NCI-H69 (cell line): Measurements from ENCODE around the gene PTPN13.
"Not testable (repeated sequence)": the region's sequence is repeated elsewhere in the genome, so short reads cannot be mapped to it uniquely, and the experiment has no call there.

ENCODE experiments used
- DNase-seq: peaks from one replicate; lab custom pipeline; 2025; lab: John Stamatoyannopoulos, UW

PTPN13 gene

DNA sequence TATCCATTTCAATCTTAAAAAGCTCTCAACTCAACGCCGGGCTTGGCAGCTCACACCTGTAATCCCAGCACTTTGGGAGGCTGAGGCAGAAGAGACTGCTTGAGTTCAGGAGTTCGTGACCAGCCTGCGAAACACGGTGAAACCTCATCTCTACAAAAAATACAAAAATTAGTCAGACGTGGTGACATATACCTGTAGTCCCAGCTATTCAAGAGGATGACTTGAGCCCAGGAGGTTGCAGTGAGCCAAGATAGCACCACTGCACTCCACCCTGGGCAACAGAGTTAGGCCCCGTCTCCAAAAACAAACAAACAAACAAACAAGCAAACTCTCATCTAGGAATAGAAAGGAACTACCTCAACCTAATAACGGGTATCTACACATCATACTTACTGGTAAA is 50.8 kb downstream of the PTPN13 start:
- DNase-seq, result no peak

DNA sequence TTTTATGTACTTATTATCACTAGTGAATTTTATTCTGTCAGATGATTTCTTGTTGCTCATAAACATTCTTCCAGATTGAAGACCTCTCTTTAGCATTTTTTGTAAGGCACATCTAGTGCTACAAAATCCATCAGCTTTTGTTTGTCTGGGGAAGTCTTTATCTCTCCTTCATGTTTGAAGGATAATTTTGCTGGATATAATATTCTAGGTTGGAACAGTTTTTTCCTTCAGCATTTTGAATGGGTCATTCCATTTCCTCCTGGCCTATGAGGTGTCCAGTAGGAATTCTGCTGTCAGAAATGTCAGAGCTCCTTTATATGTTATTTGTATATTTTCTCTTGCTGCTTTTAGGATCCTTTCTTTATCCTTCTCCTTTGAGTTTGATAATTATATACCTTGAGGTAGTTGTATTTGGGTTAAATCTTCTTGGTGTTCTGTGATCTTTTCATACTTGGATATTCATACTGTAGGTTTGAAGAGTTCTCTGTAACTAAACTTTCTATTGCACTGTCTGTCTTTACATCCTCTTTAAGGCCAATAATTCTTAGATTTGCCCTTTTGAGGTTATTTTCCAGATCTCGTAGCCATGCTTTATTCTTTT is 58.3 kb downstream of the PTPN13 start:
- DNase-seq, result no peak

DNA sequence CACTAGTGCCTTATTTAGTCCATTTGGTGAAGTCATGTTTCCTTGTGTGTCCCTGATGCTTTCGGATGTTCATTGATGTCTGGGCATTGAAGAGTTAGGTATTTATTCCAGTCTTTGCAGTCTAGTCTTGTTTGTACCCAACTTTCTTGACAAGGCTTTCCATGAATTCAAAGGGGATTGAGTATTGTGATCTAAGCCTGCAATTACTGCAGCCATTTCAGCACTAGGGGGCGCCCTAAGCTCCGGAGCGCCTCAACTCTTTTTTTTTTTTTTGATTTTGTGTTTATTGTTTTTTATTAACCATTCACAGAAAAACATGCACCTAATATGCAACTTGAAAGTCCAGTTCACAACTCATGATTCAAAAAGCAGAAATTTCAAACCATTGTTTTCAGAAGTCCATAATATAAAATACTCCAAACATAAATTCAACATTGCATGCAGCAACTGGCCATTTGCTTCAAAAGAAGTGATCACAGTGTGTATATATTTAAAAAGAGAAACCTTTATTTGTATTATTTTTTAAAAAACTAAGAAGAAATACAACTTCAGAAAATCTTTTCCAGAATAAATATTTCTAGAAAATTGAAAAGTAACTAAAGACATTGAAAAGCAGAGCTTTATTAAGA is 59.2 kb downstream of the PTPN13 start:
- no peak for DNase-seq

DNA sequence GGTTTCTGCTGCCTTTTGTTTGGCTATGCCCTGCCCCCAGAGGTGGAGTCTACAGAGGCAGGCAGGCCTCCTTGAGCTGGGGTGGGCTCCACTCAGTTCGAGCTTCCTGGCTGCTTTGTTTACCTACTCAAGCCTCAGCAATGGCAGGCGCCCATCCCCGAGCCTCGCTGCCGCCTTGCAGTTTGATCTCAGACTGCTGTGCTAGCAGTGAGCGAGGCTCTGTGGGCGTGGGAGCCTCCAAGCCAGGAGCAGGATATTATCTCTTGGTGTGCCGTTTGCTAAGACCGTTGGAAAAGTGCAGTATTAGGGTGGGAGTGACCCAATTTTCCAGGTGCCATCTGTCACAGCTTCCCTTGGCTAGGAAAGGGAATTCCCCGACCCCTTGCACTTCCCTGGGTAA is 62.7 kb downstream of the PTPN13 start:
- DNase-seq, result not testable (repeated sequence)

DNA sequence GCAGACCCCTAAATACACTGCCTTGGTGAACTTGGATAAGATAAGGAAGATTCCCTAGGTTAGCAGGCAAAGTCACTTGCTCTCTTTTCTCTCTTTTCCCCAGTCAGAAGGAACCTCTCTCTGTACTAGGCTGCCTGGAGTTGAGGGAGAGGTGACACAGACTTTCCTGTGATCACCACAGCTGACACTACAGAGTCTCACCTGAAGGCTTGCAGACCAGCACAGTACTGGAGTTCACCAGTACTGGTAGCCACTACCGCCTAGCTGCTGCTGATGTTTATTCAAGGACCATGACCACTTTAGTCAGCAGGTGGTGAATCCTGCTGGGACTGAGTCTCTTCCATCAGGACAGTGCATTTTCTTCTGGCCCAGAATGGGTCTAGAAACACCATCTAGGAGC is 63.3 kb downstream of the PTPN13 start:
- DNase-seq, result no peak

DNA sequence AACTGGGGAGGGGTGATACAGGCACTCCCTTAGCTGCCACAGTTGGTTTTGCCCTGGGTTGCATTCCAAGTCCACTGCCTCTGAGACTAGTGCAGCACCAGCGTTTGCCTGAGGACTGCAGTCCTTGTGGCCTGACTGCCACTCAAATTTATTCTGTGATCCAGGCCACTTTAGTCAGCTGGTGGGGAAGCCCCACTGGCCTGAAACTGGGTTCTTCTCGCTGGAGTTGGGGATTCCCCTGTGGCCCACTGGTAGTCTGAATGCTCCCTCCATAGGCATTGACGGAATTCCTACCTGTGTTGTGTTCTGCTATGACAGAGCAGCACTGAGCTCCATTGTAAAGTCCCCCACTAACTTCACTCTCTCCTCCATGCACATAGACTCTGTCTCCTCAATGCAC is 63.8 kb downstream of the PTPN13 start:
- no peak for DNase-seq

DNA sequence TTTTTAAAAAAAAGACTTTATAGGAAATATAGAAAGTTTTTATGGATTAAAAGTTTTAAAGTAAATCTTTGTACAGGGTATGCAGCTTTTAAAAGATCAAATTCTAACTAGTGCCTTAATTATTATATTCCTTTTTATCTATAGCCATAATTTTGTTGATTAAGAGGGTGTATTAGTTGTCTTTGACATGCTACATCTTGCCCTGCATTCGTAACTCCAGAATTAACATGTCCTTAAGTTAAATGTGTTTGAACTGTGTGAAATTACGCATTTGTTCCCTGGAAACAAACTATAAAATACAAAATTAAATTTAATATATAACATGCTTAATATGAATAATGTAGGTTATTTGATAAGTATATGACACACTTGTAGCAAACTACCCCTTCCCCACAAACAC is 66.3 kb downstream of the PTPN13 start:
- DNase-seq, result no peak

DNA sequence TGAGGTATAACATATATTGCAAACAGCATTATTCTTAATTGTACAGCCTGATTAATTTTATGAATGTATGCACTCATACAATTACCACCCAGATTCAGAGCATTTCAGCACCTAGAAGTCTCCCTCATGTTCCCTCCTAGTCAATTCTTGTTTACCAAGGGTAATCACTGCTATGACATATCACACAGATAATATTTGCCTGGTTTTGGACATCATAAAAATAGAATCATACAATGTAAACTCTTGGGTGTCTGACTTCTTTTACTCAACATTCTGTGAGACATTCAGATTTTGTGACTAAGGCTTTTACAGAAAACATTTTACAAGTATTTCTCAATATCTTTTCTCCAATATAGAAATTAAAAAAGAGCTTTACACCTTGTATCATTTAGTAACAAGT is 66.9 kb downstream of the PTPN13 start:
- DNase-seq, result peak; percentile 4

DNA sequence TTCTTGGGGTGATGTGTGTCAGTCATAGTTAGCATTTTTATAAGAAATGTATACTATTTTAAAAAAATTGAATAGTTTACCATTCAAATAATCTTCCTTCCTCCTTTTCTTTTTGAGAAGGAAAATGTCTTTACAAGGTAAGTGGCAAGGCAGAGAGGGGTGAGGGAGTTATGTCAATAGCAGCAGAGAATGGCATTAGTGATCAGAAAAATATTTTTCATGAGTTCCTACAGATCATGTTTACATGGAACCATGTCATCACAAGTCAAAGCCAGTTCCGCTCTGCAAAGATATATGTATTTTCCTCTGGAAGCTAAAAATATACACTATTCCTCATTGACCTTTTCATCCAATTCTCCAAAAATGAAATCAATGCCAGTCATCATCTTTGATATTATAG is 67.3 kb downstream of the PTPN13 start:
- no peak for DNase-seq

DNA sequence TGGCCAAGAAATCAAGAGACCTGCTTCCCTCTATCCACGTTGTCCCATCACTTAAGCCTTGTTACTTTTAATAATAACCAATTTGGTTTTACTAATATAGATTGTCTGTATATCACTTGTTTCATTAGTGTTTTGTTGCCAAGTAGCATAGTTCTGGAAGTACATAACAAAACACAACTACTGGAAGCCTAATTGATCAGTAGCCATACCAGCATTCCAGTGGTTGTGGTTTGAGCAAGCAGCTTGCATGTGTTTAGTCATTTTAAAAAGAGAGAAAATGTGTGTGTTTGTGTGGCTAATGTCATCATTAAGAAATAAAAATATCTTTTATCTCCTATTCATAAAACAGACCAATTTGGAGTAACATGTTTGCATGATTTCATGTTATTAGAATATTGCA is 70.8 kb downstream of the PTPN13 start:
- DNase-seq, result no peak

DNA sequence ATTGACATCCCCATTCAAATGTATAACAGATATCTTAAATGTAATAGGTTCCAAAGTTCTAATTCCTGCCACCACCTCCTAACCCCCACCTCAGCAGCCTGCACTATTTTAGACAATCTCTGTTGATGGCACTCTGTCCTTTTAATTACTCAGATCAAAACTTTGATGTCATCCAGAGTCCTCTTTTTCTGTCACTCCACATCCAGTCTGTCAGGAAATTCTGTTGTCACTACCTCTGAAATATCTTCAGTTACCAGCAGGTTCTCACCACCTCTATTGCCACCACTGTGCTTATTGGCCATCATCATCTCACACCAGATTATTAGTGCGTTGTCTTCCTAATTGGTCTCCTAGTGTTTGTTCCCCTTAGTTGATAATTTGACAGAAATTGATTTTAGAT is 76.2 kb downstream of the PTPN13 start:
- no peak for DNase-seq

DNA sequence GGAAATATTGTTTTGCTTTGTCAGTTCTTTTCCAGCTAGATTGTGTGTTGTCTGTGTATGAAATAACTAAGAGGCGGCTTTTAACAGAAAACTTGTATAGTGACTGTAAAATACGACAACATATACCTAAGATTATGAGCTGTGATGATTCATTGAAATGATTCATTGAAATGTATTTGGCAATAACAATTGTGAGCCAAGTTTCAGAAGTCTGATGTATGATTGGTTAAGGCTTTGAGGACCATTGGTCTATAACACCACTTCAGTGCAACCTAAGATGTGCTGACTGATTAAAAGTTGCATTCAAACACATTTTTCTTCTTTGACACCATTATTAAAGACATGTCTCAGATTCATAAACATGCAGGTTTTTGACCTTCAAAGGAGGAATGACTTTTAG is 76.6 kb downstream of the PTPN13 start:
- no peak for DNase-seq

DNA sequence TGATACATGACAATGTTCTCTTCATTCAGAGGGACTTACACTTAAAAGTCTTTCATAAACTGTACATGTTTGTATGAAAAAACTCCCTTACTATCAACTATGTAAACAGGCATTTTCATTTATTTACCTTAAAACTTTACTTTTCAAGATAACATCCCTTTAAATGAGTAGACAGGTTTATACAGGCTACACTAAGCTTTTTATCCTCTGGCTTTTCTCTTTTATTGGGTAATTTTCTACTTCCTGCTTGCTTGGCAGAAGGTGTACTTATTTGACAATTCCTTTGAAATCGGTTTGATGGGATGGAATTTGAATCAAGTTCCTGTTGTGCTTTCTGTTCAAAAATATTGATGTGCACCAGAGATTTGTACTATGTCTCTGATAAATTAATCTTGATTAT is 81.4 kb downstream of the PTPN13 start:
- DNase-seq, result no peak

DNA sequence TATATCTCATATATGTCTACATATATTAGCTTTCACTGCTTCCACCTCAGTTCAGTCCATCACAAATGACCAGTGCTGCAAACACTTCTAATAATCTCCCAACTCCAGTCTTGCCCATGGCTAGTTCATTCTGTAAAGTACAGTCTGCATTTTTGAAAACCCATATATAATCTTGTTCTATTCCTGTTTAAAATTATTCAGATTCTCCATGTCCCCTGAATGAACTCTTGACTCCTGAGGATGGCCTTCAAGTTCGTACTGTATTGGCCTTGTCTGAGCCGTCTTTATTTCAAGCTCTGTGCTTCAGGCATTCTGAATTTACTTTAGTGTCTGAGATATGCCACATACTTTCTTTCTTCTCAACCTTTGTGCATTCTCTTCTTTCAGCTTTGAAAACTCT is 84.7 kb downstream of the PTPN13 start:
- no peak for DNase-seq

DNA sequence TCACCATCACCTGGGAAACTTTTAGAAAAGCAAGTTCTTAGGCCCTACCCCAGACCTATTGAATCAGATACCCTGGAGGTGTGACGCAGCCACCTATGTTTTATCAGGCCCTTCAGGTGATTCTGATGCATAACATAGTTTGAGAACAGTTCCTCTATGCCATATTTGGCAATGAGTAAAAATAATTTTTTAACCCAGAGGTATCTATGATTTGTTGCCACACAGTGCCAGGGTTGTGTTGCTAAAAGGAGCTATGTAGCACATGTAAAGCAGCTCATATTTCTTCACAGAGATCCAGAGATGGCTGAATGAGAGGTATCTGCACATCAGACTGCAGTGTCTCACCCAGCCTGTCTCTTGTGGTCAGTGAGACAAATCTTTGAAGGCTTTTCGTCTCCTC is 85.3 kb downstream of the PTPN13 start:
- no peak for DNase-seq

DNA sequence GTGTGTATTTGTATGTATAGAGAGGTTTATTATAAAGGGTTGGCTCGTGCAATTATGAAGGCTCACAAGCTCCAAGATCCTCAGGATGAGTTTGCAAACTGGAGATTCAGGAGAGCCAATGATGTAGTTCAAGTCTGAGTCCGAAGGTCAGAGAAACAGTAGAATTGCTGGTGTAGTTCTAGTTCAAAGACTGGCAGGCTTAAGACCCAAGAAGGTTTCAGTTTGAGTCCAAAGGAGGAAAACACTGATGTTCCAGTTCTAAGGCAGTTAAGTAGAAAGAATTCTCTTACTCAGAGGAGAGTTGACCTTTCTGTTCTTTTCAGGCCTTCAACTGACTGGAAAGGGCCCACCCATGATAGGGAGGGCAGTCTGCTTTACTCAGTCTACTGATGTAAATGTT is 89.1 kb downstream of the PTPN13 start:
- DNase-seq, result no peak

DNA sequence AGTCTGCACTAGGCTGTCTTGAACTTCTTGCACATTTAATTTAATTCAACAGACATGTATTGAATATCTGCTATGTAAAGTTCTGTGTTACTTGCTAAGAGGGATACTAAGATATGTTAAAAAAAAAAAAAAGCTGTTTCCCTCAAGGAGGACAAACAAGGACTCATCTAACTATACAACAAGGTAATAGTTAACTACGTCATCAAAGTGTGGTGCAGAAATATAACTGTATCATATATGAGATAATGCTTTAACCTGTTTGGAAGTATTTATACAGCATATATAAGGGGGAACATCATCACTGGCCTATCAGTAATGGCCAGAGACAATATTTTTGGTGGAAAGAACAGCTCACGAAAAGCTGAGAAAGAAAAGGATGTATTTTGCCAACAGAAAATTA is 89.9 kb downstream of the PTPN13 start:
- DNase-seq, result no peak

DNA sequence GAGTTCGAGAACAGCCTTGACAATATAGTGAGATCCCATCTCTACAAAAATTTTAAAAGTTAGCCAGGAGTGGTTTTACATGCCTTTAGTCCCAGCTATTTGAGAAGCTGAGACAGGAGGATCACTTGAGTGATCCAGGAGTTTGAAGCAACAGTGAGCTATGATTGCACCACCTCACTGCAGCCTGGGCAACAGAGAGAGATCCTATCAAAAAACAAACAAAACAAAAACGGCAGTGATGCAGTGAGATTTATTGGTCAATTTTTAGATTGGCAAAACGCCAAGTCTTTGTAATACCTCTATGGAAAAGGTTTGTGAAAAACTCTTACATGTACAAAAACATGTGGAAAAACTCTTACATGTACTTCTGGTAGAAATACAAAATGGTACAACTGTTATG is 91.3 kb downstream of the PTPN13 start:
- DNase-seq, result peak; percentile 31

DNA sequence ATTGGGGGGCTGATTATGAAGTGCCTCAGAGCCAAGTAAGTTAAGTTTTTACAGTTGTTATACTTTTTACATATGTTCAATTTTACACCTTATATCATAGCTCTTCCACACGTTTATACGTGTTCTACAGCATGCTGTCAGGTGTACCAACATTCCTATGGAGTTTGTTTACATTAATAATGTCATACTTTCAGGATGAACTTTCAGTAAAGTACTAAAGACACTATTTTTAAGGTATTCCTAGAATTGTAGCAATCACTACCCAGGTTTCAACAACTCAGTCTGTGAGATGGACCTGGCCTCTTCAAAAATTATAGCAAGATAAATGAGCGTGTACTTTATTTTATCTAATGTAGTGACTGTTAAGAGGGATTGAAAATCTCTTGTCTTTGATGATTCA is 92.6 kb downstream of the PTPN13 start:
- no peak for DNase-seq

DNA sequence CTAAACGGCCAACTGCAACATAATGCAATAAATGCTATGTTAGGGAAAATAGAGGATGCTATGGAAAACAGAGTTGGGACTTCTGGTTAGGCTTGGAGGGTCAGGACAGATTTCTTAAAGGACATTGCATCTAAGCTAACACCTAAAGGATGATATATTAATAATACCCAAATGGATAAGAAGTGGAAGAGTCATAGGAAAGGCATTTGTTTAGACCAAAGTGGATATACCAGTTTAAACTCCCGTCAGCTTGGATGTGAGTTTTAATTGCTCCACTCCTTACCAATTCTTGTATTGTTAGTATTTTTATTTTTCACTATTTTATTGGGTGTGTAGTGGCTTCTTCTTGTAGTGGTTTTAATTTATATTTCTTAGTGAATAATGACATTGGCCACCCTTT is 93.9 kb downstream of the PTPN13 start:
- no peak for DNase-seq

DNA sequence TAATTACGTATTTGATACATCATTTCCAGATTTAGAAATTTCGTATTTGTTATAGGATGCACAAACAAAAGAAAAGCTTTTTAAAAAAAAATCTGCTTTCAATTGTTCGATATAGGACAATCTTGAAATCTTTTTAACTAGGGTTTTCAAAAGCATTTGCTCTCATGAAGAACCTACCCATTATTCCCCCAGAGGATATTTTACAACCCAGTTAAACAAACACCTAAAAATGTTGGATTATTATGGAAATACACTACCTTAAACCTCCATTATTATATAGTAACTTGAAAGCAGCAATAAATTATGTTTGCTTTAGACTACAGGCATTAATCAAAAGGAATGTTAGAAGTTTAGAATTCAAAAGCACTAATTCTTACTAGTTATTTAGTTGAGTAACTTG is 110.5 kb downstream of the PTPN13 start:
- no peak for DNase-seq

DNA sequence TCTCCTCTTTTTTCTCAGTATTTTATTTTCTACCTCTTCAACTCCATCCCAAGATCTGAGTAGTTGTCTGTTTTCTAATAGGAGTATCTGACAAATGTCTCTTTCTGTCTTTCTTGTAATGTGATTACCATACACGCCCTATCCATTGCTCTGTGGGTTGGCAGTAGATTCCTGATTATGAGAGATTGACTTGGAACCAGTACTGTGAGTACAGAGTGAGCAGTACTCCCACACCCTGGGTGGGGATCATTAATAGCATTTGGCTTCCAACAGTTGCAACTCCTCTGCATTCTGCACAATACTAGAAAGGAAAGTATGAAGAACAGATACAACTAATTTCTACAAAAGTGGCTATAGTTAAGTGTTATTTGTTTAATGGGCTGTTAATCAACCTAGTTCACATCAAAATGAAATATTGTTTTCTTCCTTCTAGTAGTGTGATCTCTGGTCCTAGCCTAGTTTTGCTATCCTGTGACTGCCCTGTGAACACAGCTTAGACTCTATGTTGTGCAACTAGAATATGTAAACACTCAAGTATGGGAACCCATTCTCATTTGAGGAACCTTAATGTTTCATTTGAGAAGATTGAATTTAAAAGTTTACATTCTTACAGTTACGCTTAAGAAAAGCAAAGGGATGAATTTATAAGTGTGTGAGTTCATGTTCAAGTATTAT is 112.9 kb downstream of the PTPN13 start:
- no peak for DNase-seq

DNA sequence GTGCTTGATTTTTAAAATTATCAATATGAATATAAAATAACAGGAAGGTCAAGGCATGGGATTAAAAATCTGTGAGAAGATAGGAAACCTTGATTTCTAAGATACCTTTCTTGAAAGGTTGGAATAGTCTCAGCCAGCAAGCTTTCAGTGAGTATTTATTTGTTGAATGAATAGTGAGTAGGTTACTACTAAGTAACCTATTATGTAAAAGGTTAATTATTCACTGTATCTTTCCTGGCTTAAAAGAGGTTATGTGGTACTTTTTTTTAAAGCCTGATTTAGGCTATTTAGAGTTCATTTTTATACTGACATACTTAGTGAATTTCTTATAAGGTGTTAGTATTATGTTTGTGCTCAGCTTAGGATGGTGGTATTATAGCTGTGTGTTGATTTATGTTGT is 123.5 kb downstream of the PTPN13 start:
- DNase-seq, result no peak

DNA sequence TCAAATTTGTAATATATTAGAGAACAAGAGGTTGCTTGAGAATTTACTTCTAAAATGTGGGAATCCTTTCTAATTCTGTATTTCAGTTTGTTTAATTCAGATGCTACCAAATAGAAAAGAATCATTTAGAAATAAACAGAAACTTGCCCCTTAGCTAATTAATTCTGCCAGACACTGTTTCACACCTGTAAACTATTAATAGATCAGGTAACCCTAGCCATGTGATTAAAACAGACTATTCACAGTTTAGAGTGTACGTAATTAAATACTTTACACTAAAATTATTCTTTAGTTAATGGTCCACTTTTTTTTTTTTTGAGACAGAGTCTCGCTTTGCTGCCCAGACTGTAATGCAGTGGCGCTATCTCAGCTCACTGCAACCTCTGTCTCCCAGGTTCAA is 124.0 kb downstream of the PTPN13 start:
- DNase-seq, result no peak
